ENCODE results near the gene MTR.

Gene MTR

GRCh38 chr1:236913371-236914037 is 118.4 kb downstream of the MTR start:
- DNase-seq: no peak

DNA sequence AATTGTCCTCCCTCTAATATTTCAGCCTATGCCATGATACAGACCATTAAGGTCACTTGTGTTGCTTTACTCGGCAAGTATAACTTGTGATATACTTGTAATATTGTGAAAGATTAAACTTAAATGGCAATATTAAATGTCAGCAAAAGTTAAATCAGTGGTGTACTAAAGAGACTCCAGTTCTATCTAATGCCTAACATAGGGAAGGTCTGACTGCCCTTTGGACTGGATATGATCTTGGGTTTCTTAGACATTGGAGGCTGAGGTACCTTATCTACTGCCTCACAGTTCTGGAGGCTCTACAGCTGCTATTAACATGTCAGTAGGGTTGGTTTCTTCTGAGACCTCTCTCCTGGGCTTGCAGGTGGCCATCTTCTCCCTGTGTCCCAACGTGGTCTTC is 119.3 kb downstream of the MTR start:
- no peak for DNase-seq

DNA sequence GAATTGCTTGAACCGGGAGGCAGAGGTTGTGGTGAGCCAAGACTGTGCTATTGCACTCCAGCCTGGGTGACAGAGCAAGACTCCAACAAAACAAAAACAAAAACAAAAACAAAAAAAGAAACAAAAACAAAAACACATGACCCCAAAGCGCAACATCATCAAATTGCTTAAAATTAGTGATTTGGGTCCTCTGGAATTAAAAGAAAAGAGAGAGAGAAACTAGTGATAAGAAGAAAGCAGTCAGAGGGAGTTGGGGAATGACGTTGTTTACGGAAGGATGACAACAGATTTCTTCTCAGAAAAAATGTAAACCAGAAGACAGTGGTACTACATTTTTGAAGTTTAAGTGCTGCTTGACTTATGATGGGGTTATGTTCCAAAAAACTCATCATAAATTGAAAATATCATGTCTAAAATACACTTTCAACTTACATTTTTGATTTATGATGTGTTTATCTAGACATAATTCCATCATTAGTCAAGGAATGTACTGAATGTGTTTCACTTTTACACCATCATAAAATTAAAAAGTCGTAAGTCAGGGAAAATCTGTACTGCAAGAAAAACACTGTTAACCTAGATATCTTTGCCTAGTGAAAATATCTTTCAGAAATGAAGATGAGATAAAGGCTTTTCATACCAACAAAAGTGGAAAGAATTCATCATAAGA is 121.2 kb downstream of the MTR start:
- DNase-seq: no peak

GRCh38 chr1:236917448-236917847 is 122.4 kb downstream of the MTR start:
- DNase-seq: no peak

DNA sequence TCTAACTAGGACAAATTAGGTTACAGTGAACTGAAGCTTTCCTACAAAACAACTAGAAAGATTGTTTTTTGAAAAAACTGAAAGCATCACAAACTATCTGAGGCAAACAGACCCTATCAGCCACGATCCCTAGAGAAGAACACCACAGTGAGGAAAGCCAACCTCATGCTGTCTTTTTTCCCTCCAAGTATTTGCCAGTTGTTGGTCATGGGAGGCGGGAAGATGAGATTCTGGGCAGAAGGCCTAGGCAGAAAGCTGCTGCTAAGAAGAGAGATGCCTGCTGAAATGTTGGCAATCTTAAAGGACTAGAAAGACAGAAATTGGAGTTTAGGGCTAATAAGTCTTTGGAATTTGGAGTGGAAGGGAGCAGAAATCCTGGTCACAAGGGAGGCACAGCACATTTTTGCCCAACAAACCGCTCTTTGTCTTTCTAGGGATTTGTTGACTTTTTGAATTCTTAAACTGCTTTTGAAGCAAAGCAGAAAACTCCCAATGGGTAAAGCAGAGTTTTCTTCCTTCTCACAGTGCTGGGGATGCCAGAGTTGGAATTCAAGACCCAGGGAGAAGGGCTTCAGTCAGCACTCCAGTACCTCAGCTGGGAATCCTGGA is 125.3 kb downstream of the MTR start:
- no peak for DNase-seq

- DNase-seq: no peak
Measured at GRCh38 chr1:236921610-236922009, 126.5 kb downstream of the MTR start.

GRCh38 chr1:236922190-236922589 is 127.1 kb downstream of the MTR start:
- DNase-seq: no peak

DNA sequence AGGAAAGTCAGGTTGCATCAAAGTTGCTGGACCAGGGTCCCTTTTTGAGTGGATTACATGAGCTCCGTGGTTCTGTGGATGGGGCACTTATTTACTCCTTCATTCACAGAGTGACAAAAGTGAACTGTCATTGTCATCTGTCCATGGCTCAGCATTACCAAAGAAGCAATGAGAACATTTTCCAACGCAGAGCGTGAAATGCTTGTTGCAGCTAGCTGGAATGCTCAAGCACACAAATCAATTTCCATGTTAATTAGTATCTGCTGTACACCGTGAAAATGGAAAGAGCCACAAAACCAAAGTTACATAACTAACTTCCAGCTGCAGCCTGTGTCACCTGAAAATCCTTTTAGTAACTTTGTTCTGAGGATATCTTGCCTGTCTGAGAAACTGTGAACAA is 130.3 kb downstream of the MTR start:
- DNase-seq: no peak

DNA sequence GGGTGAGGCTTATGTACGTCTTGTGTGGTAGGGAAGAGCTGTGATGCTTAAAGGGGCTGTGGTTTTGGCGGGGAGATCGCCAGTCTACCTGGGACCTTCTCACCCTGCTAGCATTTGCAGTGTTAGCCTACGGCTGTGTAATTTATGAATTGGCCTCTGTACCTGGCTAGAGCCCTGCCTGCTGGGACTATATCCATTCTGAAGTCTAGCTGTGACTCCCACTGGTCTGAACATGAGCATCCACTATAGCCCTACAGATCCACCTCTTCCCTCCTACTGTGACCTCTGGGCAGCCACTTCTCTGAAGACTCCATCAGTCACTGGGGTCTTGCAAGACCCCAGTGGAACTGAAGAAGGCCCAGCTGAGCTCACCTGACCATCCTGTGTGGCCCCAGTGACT is 135.4 kb downstream of the MTR start:
- no peak for DNase-seq

DNA sequence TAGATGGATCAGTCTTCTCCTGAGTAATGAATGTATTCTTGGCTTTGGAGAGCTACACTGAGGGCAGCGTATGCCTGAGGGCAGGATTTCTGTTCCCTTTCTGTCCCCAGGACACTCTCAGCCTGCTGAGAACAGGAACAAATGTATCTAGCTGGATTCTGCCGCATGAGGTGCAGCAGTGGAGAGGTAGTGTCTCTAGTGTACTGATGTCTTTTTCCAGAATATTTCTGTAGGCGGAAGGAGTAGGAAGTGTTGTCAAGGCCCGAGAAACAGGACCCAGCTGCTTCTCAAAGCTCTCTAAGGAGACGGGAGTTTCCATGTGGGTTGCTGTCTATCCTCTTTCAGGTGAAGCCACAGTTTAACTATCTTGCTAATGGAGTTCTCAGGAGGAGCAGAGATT is 143.7 kb downstream of the MTR start:
- DNase-seq: no peak

- no peak for DNase-seq
Measured at GRCh38 chr1:236942431-236942830, 147.3 kb downstream of the MTR start.

DNA sequence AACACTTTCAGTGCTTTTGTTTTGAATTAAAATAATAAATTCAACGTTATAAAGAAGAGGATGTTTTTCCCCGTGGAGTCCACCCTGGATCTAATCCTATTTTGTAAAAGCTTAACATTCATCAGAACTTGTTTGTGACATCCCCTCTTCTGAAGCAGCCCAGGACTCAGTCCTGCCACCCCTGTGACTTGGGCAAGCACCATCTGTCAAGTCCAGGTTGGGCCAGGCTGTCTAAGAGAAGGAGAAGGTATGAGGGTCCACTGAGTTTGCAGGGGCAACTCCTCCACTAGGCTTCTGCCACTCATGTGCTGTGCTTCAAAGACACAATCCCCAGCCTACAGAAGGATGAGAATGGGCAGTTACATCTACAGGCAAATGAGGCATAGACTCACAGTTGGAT is 149.5 kb downstream of the MTR start:
- no peak for DNase-seq

DNA sequence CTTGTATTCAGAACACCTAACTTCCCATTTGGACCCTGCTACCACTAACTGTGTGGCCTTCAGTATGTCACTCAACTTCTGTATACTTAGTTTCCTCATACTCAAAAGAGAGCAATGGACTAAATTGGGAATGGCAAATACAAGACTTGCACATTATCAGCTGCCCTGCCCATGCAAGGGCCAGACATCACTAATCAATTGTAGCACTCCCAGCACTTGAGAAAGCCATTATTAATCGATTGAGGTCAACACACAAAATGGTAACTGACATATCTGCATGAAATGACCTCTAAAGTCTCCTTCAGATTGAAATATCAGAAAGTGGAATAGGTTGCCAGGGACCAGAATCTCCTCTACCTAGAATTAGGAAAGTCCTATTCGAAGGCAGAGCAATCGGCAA is 149.9 kb downstream of the MTR start:
- no peak for DNase-seq

DNA sequence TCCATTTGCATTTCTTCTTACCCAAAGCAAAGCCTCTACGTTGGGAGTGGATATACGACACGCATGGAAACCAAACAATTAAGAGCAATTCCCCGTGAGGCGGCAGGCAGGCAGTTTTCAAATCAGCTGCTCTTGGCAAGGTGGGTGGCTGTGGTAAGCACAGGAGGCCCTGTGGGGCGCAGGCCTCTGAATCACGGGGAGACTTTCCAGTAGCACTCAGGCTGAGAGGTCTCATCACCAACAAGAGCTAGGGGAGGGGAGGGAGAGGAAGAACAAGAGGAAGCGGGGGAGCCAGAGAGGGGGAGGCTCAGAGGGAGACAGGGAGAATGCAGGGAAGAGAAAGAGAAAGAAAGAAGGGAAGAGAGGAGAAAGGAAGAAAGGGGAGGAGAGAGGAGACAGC is 152.7 kb downstream of the MTR start:
- no peak for DNase-seq

GRCh38 chr1:236948381-236948780 is 153.3 kb downstream of the MTR start:
- DNase-seq: no peak

DNA sequence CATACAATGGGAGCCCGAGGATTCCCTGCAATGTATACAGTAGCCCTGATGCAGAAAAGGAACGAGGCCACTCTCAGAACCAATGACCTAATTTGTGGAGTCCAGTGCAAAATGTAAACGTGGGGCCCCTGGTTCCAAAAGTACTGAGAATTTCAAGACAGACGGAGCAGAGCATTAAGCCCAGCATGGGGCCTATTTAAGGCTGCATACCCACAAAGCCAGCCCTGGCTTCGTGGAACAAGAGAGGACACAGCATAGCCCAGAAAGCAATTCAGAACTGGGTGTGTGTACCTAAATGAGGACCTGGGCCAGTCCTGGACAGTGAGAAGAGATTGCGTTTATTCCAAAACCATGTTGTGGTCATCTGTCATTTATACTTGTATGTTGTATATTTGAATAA is 153.9 kb downstream of the MTR start:
- DNase-seq: no peak

DNA sequence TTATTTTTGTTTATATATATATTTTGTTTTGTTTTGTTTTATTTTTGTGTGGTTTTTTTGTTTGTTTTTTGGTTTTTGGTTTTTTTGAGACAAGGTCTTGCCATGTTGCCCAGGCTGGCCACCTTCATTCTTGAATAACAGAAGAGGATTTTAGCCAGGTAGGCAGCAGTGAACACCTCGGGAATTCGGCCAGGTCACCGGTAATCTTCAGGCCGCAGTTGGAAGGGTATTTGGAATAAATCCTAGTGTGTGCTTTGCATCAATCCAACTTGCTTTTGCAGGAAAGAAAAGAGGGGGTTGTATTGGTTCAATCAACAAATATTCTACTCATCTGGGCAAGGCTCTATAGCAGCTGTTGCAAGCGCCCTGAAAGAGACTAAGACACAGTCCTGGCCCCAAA is 155.3 kb downstream of the MTR start:
- DNase-seq: no peak

DNA sequence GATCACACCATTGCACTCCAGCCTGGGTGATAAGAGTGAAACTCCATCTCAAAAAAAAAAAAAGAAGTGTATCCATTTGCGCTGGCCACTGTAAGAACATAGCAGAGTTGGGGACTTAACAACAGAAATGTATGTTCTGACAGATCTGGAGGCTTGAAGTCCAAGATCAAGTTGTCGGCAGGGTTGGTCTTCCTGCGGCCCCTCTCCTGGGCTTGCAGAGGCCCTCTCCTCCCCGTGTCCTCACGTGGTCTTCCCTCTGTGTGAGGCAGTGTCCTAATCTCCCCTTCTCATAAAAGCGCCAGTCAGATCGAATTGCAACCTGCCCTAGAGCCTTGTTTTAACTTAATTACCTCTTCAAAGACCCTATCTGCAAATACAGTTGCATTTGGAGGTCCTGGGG is 156.6 kb downstream of the MTR start:
- no peak for DNase-seq

- no peak for DNase-seq
Measured at GRCh38 chr1:236952246-236953003, 157.3 kb downstream of the MTR start.

- no peak for DNase-seq
Measured at GRCh38 chr1:236953151-236953700, 158.1 kb downstream of the MTR start.

All from activated CD8-positive, alpha-beta memory T cell treated with anti-CD3 and anti-CD28 coated beads, Interleukin-2, amount 50 U/mL, for 4 hours (primary cell).